Measurements from ENCODE around the gene CEMIP. TPM values are rescaled to one million over a fixed set of nuclear protein-coding genes. Genes with fewer than 3 reads are reported as not detected.

CEMIP gene
- total and polyA plus RNA-seq, 2 of the 4 experiments (the other 2 are of a cell fraction): 63.8 to 78.0 TPM

DNA sequence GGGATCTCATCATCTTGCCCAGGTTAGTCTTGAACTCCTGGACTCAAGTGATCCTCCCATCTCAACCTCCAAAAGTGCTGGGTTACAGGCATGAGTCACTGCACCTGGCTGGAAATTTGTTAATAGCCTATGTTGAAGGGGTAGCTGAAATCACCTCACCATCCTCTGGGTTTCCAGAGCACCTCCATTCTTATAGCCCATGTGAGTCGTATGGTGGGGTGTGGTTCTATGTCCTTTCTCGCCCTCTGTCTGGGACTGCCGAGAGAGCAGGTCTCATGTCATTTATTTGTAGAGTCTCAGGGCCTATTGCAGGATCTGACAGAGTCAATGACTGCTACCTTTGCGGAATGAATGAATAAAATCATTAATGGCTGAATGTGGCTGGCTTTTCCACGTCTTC is 20.9 kb downstream of the CEMIP start:
- Histone ChIP-seq H3K27me3 (ENCODE audit: control insufficient read depth, insufficient read depth, low read length) (no peaks in the 10 kb centered on the region), H3K14ac (replicated peaks; ENCODE audit: low read depth, low read length) (no peak overlapping the region), H2AK9ac (replicated peaks; ENCODE audit: low read depth, low read length, poor library complexity) (no peak overlapping the region), H2BK15ac (ENCODE audit: low read depth, low read length) (no peak overlapping the region), H4K8ac (ENCODE audit: low read depth in 2 of 2, low read length in 2 of 2) (no peak overlapping the region), H3K36me3 (ENCODE audit: control insufficient read depth, insufficient read depth, low read length) (peaks cover 70% of the 10 kb centered on the region), H3K23ac (ENCODE audit: low read depth, low read length) (no peak overlapping the region), H3K9me1 (ENCODE audit: insufficient read depth, low read length) (peaks cover 11% of the 10 kb centered on the region; the same call in 1 of the 2 replicates), H3K79me1 (ENCODE audit: low read depth in 1 of 2, low read length in 2 of 2) (peaks cover 0 to 8% of the 10 kb centered on the region in 2 experiments; a peak in 1 of 4 replicates), H2AFZ (replicated peaks; ENCODE audit: low read length, poor library complexity) (no peak overlapping the region), H2AK5ac (ENCODE audit: low read depth, low read length) (no peak overlapping the region), H2BK120ac (ENCODE audit: low read depth, low read length) (no peak overlapping the region), H3K27ac (ENCODE audit: insufficient read depth, low read length) (no peak overlapping the region), H2BK20ac (ENCODE audit: low read depth, low read length) (no peak overlapping the region), H3K18ac (ENCODE audit: low read depth, low read length) (no peak overlapping the region), H4K20me1 (ENCODE audit: insufficient read depth, low read length) (peaks cover 61% of the 10 kb centered on the region), H3K4me1 (ENCODE audit: control insufficient read depth, insufficient read depth, low read length) (no peaks in the 10 kb centered on the region), H3K9ac (ENCODE audit: low read depth, low read length) (no peak overlapping the region), H3K56ac (ENCODE audit: extremely low read depth, insufficient read depth, low read length) (no peak overlapping the region), H3K4ac (ENCODE audit: low read depth, low read length) (no peak overlapping the region), H4K5ac (ENCODE audit: low read depth, low read length) (no peak overlapping the region), H3K4me3 (ENCODE audit: insufficient read depth, low read depth, low read length) (no peak overlapping the region), H3K4me2 (ENCODE audit: low read depth, low read length) (no peak overlapping the region), H3K9me3 (ENCODE audit: control insufficient read depth, insufficient read depth, low read length) (no peaks in the 10 kb centered on the region), H4K91ac (ENCODE audit: insufficient read depth, low read depth, low read length) (no peak overlapping the region), H2BK5ac (ENCODE audit: low read depth, low read length, poor library complexity, severe bottlenecking) (no peak overlapping the region)
- DNase-seq (no peak), ATAC-seq (ENCODE audit: low read depth) (no peak)
- no TSS peak for BruUV-seq (replicated peaks)
- intact Hi-C loops (cut with micrococcal nuclease): no loop called here
- in situ Hi-C loops (cut with MboI; ENCODE audit: low sequenced_read_pairs): no loop called here
- ChIA-PET POLR2A (ENCODE audit: unreplicated experiment) (no interaction called here), CTCF (no interaction called here)
- dilution Hi-C loops (cut with HindIII; ENCODE audit: low sequenced_read_pairs, unreplicated experiment): no loop called here
- TF ChIP-seq POLR2A (IDR thresholded peaks at IDR 0.05; ENCODE audit: low read depth, low read length) (no peak), RAD21 (IDR thresholded peaks at IDR 0.05; ENCODE audit: low read length) (no peak), MAFK (IDR thresholded peaks at IDR 0.05; ENCODE audit: low read depth, low read length) (no peak), CHD1 (IDR thresholded peaks at IDR 0.05; ENCODE audit: low read depth, low read length) (no peak), RFX5 (IDR thresholded peaks at IDR 0.05; ENCODE audit: low read depth, low read length) (no peak)
- TF ChIP-seq, protein P1, sequence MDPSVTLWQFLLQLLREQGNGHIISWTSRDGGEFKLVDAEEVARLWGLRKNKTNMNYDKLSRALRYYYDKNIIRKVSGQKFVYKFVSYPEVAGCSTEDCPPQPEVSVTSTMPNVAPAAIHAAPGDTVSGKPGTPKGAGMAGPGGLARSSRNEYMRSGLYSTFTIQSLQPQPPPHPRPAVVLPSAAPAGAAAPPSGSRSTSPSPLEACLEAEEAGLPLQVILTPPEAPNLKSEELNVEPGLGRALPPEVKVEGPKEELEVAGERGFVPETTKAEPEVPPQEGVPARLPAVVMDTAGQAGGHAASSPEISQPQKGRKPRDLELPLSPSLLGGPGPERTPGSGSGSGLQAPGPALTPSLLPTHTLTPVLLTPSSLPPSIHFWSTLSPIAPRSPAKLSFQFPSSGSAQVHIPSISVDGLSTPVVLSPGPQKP (IDR thresholded peaks at IDR 0.05; ENCODE audit: borderline replicate concordance, low read depth, low read length): no peak
- WGBS, 2 experiments (ENCODE audit: extremely low coverage in 2 of 2, insufficient read length in 1 of 2): no CpG with 5 or more reads among the region's 5 CpGs

Measured in IMR-90 (cell line).